Ishikawa (cell line): Measurements from ENCODE around the gene DENND5B.

Source experiments
- CEBPB ChIP-seq: IDR thresholded peaks from 2 replicates; pipeline ENCODE4 v1.6.1; 2012
- CREB1 ChIP-seq: IDR thresholded peaks from 2 replicates; pipeline ENCODE4 v1.6.1; 2012; ENCODE audit warnings: low read depth
- EP300 ChIP-seq: IDR thresholded peaks from 2 replicates; pipeline ENCODE4 v1.6.1; 2012; ENCODE audit warnings: borderline replicate concordance
- FOXM1 ChIP-seq: IDR thresholded peaks from 2 replicates; pipeline ENCODE4 v1.6.1; 2012; ENCODE audit warnings: low read depth, borderline replicate concordance
- NFIC ChIP-seq: IDR thresholded peaks from 2 replicates; pipeline ENCODE4 v1.6.1; 2012
- RAD21 ChIP-seq: IDR thresholded peaks from 2 replicates; pipeline ENCODE4 v1.6.1; 2012; ENCODE audit warnings: low read depth
- TAF1 ChIP-seq: IDR thresholded peaks from 2 replicates; pipeline ENCODE4 v1.6.1; 2012; ENCODE audit warnings: low read depth, mild to moderate bottlenecking
- TCF12 ChIP-seq: IDR thresholded peaks from 2 replicates; pipeline ENCODE4 v1.6.1; 2012; ENCODE audit warnings: low read depth
- TEAD4 ChIP-seq: IDR thresholded peaks from 2 replicates; pipeline ENCODE4 v1.6.1; 2012
- YY1 ChIP-seq: IDR thresholded peaks from 2 replicates; pipeline ENCODE4 v1.6.1; 2012; ENCODE audit warnings: low read depth
- TF ChIP-seq, protein P1 (sequence below): IDR thresholded peaks from 2 replicates; pipeline ENCODE4 v1.6.1; 2012; ENCODE audit warnings: low read depth, mild to moderate bottlenecking
- TF ChIP-seq, protein P2 (sequence below): IDR thresholded peaks from 2 replicates; pipeline ENCODE4 v1.6.1; 2012
- TF ChIP-seq, protein P3 (sequence below): IDR thresholded peaks from 2 replicates; pipeline ENCODE4 v1.6.1; 2012

GRCh38 chr12:31491841-31492598, 98.9 kb downstream of the DENND5B start:
- TF ChIP-seq, protein P1, sequence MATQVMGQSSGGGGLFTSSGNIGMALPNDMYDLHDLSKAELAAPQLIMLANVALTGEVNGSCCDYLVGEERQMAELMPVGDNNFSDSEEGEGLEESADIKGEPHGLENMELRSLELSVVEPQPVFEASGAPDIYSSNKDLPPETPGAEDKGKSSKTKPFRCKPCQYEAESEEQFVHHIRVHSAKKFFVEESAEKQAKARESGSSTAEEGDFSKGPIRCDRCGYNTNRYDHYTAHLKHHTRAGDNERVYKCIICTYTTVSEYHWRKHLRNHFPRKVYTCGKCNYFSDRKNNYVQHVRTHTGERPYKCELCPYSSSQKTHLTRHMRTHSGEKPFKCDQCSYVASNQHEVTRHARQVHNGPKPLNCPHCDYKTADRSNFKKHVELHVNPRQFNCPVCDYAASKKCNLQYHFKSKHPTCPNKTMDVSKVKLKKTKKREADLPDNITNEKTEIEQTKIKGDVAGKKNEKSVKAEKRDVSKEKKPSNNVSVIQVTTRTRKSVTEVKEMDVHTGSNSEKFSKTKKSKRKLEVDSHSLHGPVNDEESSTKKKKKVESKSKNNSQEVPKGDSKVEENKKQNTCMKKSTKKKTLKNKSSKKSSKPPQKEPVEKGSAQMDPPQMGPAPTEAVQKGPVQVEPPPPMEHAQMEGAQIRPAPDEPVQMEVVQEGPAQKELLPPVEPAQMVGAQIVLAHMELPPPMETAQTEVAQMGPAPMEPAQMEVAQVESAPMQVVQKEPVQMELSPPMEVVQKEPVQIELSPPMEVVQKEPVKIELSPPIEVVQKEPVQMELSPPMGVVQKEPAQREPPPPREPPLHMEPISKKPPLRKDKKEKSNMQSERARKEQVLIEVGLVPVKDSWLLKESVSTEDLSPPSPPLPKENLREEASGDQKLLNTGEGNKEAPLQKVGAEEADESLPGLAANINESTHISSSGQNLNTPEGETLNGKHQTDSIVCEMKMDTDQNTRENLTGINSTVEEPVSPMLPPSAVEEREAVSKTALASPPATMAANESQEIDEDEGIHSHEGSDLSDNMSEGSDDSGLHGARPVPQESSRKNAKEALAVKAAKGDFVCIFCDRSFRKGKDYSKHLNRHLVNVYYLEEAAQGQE, result no peak
- TF ChIP-seq, protein P2, sequence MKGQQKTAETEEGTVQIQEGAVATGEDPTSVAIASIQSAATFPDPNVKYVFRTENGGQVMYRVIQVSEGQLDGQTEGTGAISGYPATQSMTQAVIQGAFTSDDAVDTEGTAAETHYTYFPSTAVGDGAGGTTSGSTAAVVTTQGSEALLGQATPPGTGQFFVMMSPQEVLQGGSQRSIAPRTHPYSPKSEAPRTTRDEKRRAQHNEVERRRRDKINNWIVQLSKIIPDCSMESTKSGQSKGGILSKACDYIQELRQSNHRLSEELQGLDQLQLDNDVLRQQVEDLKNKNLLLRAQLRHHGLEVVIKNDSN, result no peak
- peak; percentile 93 for TF ChIP-seq TEAD4
- TF ChIP-seq YY1, result no peak
- TF ChIP-seq CEBPB, result peak; percentile 28; the same call in 1 of the 2 replicates
- peak; percentile 75 for TF ChIP-seq EP300
- TF ChIP-seq TAF1, result no peak
- no peak for TF ChIP-seq RAD21
- TF ChIP-seq CREB1, result no peak; the same call in 1 of the 2 replicates
- TF ChIP-seq NFIC, result peak; percentile 40; the same call in 1 of the 2 replicates
- peak; percentile 67 for TF ChIP-seq FOXM1
- peak; percentile 69; the same call in 1 of the 2 replicates for TF ChIP-seq TCF12
- TF ChIP-seq, protein P3, sequence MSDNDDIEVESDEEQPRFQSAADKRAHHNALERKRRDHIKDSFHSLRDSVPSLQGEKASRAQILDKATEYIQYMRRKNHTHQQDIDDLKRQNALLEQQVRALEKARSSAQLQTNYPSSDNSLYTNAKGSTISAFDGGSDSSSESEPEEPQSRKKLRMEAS, result no peak; the same call in 1 of the 2 replicates
